ENCODE measurements around the gene NAV3.

Gene NAV3

DNA sequence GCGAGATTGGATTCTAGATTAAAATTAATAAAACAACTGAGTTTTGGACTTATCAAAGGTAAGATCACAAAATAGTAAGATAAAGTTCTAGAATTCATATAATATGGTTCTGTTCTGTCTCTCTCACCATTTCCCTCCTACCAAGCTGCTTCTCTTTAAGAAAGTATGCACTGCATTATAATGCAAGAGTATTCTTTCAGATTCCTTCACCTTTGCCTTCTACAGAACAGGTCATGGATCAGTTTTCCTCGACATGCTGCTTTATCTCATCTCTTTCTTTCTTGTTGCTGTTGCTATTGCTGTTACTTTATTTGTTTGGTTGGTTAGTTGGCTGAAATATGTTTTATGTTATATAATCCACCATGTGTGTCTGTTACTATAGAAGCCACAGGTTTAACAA, 357.0 kb downstream of the NAV3 start:
- Histone ChIP-seq H3K4me1 (ENCODE audit: control insufficient read depth, insufficient read depth, low read length) (peaks cover 22% of the 10 kb centered on the region), H3K9ac (ENCODE audit: low read depth, low read length) (no peak overlapping the region), H3K27ac (ENCODE audit: low read depth, low read length) (no peak overlapping the region), H3K27me3 (ENCODE audit: control insufficient read depth, insufficient read depth, low read length) (no peaks in the 10 kb centered on the region), H3K9me3 (ENCODE audit: control insufficient read depth, insufficient read depth, low read length) (no peaks in the 10 kb centered on the region), H3K4me3 (ENCODE audit: low read depth, low read length) (no peak overlapping the region), H3K36me3 (ENCODE audit: control insufficient read depth, insufficient read depth, low read length) (no peaks in the 10 kb centered on the region)

- Histone ChIP-seq H3K9me3 (ENCODE audit: control insufficient read depth, insufficient read depth, low read length) (no peaks in the 10 kb centered on the region), H3K36me3 (ENCODE audit: control insufficient read depth, insufficient read depth, low read length) (no peaks in the 10 kb centered on the region), H3K27ac (ENCODE audit: low read depth, low read length) (no peak overlapping the region), H3K4me3 (ENCODE audit: low read depth, low read length) (no peak overlapping the region), H3K27me3 (ENCODE audit: control insufficient read depth, insufficient read depth, low read length) (no peaks in the 10 kb centered on the region), H3K9ac (ENCODE audit: low read depth, low read length) (no peak overlapping the region), H3K4me1 (ENCODE audit: control insufficient read depth, insufficient read depth, low read length) (peaks cover 22% of the 10 kb centered on the region)
These were observed 359.0 kb downstream of the NAV3 start for GRCh38 chr12:78189656-78190055.

- Histone ChIP-seq H3K4me3 (ENCODE audit: low read depth, low read length) (no peak overlapping the region), H3K9ac (ENCODE audit: low read depth, low read length) (no peak overlapping the region), H3K9me3 (ENCODE audit: control insufficient read depth, insufficient read depth, low read length) (no peaks in the 10 kb centered on the region), H3K4me1 (ENCODE audit: control insufficient read depth, insufficient read depth, low read length) (peaks cover 19% of the 10 kb centered on the region), H3K36me3 (ENCODE audit: control insufficient read depth, insufficient read depth, low read length) (no peaks in the 10 kb centered on the region), H3K27ac (ENCODE audit: low read depth, low read length) (no peak overlapping the region), H3K27me3 (ENCODE audit: control insufficient read depth, insufficient read depth, low read length) (no peaks in the 10 kb centered on the region)
These were observed 360.9 kb downstream of the NAV3 start for GRCh38 chr12:78191611-78192010.

DNA sequence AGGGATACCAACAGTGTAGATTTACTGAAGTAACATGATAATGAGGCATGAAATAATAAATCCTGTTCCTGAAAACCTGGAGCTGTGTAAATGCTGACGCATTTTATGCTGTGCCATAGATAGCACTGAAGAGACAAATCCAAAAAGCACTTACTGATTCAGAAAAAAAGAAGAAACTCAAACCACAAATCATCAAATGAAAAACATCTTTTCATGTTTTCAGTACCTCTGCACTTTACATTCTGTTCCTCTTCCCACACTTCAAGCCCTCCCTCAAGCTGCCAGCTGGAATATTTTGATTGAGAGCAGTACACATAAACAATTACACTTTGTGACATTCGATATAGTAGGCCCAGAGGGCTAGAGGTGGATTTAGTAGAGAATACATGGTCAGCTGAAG, 362.3 kb downstream of the NAV3 start:
- no peak overlapping the region for H3K9ac ChIP-seq (ENCODE audit: low read depth, low read length)
- no peaks in the 10 kb centered on the region for H3K36me3 ChIP-seq (ENCODE audit: control insufficient read depth, insufficient read depth, low read length)
- no peaks in the 10 kb centered on the region for H3K9me3 ChIP-seq (ENCODE audit: control insufficient read depth, insufficient read depth, low read length)
- H3K27ac ChIP-seq (ENCODE audit: low read depth, low read length): no peak overlapping the region
- H3K4me1 ChIP-seq (ENCODE audit: control insufficient read depth, insufficient read depth, low read length): peaks cover 6% of the 10 kb centered on the region
- no peaks in the 10 kb centered on the region for H3K27me3 ChIP-seq (ENCODE audit: control insufficient read depth, insufficient read depth, low read length)
- H3K4me3 ChIP-seq (ENCODE audit: low read depth, low read length): no peak overlapping the region

- no peaks in the 10 kb centered on the region for H3K36me3 ChIP-seq (ENCODE audit: control insufficient read depth, insufficient read depth, low read length)
- H3K4me1 ChIP-seq (ENCODE audit: control insufficient read depth, insufficient read depth, low read length): no peaks in the 10 kb centered on the region
- H3K4me3 ChIP-seq (ENCODE audit: low read depth, low read length): no peak overlapping the region
- H3K9ac ChIP-seq (ENCODE audit: low read depth, low read length): no peak overlapping the region
- H3K9me3 ChIP-seq (ENCODE audit: control insufficient read depth, insufficient read depth, low read length): no peaks in the 10 kb centered on the region
- H3K27me3 ChIP-seq (ENCODE audit: control insufficient read depth, insufficient read depth, low read length): no peaks in the 10 kb centered on the region
- no peak overlapping the region for H3K27ac ChIP-seq (ENCODE audit: low read depth, low read length)
These were observed 363.8 kb downstream of the NAV3 start for GRCh38 chr12:78194448-78194847.

GRCh38 chr12:78198896-78199295, 368.2 kb downstream of the NAV3 start:
- H3K9ac ChIP-seq (ENCODE audit: low read depth, low read length): no peak overlapping the region
- H3K4me3 ChIP-seq (ENCODE audit: low read depth, low read length): no peak overlapping the region
- no peaks in the 10 kb centered on the region for H3K9me3 ChIP-seq (ENCODE audit: control insufficient read depth, insufficient read depth, low read length)
- H3K27ac ChIP-seq (ENCODE audit: low read depth, low read length): no peak overlapping the region
- H3K27me3 ChIP-seq (ENCODE audit: control insufficient read depth, insufficient read depth, low read length): no peaks in the 10 kb centered on the region
- no peaks in the 10 kb centered on the region for H3K36me3 ChIP-seq (ENCODE audit: control insufficient read depth, insufficient read depth, low read length)
- peaks cover 5% of the 10 kb centered on the region; the same call in 1 of the 2 replicates for H3K4me1 ChIP-seq (ENCODE audit: control insufficient read depth, insufficient read depth, low read length)

DNA sequence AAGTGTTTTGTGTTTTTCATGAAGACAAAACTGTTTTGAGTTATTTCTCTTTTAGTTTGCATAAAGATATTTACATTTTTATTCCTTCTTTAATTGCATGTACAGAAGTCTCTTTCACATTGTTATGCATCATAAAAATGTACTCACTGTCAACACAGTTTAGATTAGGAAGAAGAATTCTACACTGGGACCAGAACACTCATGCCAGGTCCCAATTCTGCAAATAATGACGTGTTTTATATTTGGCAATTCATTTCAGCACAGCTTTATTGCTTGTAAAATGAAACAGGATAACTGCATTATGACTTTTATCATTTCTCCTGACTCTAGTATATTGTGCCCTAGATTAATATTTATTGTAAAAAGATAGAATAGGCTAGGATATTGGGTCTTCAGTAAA, 369.2 kb downstream of the NAV3 start:
- H3K9me3 ChIP-seq (ENCODE audit: control insufficient read depth, insufficient read depth, low read length): no peaks in the 10 kb centered on the region
- H3K27ac ChIP-seq (ENCODE audit: low read depth, low read length): no peak overlapping the region
- H3K4me1 ChIP-seq (ENCODE audit: control insufficient read depth, insufficient read depth, low read length): peaks cover 5% of the 10 kb centered on the region; the same call in 1 of the 2 replicates
- H3K4me3 ChIP-seq (ENCODE audit: low read depth, low read length): no peak overlapping the region
- no peak overlapping the region for H3K9ac ChIP-seq (ENCODE audit: low read depth, low read length)
- no peaks in the 10 kb centered on the region for H3K36me3 ChIP-seq (ENCODE audit: control insufficient read depth, insufficient read depth, low read length)
- H3K27me3 ChIP-seq (ENCODE audit: control insufficient read depth, insufficient read depth, low read length): no peaks in the 10 kb centered on the region

GRCh38 chr12:78204926-78205325, 374.2 kb downstream of the NAV3 start:
- Histone ChIP-seq H3K9me3 (ENCODE audit: control insufficient read depth, insufficient read depth, low read length) (no peaks in the 10 kb centered on the region), H3K4me3 (ENCODE audit: low read depth, low read length) (no peak overlapping the region), H3K27ac (ENCODE audit: low read depth, low read length) (no peak overlapping the region), H3K4me1 (ENCODE audit: control insufficient read depth, insufficient read depth, low read length) (peaks cover 10% of the 10 kb centered on the region), H3K27me3 (ENCODE audit: control insufficient read depth, insufficient read depth, low read length) (no peaks in the 10 kb centered on the region), H3K36me3 (ENCODE audit: control insufficient read depth, insufficient read depth, low read length) (no peaks in the 10 kb centered on the region), H3K9ac (ENCODE audit: low read depth, low read length) (no peak overlapping the region)

- no peaks in the 10 kb centered on the region for H3K36me3 ChIP-seq (ENCODE audit: control insufficient read depth, insufficient read depth, low read length)
- H3K9me3 ChIP-seq (ENCODE audit: control insufficient read depth, insufficient read depth, low read length): no peaks in the 10 kb centered on the region
- H3K9ac ChIP-seq (ENCODE audit: low read depth, low read length): no peak overlapping the region
- no peak overlapping the region for H3K27ac ChIP-seq (ENCODE audit: low read depth, low read length)
- H3K27me3 ChIP-seq (ENCODE audit: control insufficient read depth, insufficient read depth, low read length): no peaks in the 10 kb centered on the region
- H3K4me1 ChIP-seq (ENCODE audit: control insufficient read depth, insufficient read depth, low read length): peaks cover 16% of the 10 kb centered on the region
- no peak overlapping the region for H3K4me3 ChIP-seq (ENCODE audit: low read depth, low read length)
These were observed 377.4 kb downstream of the NAV3 start for GRCh38 chr12:78208092-78208491.

DNA sequence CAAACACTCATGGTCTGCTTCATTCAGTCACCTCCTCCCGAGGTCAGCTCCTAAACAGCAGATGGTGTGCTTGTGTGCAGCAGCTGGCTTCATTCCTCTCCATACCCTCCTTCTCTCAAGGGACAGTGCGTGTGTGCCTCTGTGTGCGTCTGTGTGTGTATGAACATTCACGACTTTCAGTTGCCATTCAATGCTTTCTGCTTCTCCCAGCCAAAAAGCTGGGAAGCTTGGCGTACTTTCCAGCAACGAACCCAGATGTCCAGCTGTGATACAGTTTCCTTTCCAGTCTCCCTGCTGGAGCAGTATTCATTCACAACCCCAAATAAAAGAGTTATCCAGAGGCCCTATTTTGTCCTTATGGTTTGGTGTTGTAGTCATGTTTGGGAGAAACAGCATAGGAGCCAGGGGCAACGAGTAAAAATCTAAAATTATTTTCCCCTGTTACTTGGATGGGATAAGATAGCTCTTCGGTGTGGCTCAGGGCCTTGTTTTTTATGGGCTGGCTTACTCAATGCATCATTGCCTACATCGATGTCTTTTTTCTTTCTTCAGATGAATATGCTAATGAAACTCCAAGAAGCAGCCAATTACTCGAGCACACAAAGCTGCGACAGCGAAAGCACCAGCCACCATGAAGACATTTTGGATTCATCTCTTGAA, 379.3 kb downstream of the NAV3 start:
- Histone ChIP-seq H3K27ac (ENCODE audit: low read depth, low read length) (no peak overlapping the region), H3K4me3 (ENCODE audit: low read depth, low read length) (no peak overlapping the region)

DNA sequence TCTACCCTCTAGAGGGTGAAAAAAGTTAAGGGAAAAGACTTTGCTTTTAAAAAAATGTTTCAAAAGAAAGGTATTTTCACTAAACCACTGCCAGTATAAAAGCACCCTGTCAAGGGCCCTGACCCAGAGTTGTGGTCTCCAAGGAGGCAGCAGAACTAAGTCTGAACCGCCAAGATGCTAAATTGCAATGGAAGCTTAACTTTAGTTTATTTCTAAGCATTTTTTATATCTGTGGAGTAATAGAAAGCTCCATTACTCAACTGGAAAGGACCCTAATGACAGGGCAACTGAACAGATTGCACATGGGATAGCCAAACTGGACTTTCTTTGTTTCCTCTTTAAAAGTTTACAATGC, 379.8 kb downstream of the NAV3 start:
- Histone ChIP-seq H3K9me3 (ENCODE audit: control insufficient read depth, insufficient read depth, low read length) (no peaks in the 10 kb centered on the region), H3K36me3 (ENCODE audit: control insufficient read depth, insufficient read depth, low read length) (no peaks in the 10 kb centered on the region), H3K27me3 (ENCODE audit: control insufficient read depth, insufficient read depth, low read length) (no peaks in the 10 kb centered on the region), H3K9ac (ENCODE audit: low read depth, low read length) (no peak overlapping the region), H3K4me3 (ENCODE audit: low read depth, low read length) (no peak overlapping the region), H3K4me1 (ENCODE audit: control insufficient read depth, insufficient read depth, low read length) (peaks cover 11% of the 10 kb centered on the region), H3K27ac (ENCODE audit: low read depth, low read length) (no peak overlapping the region)

More for the DNA sequence above, 379.3 kb downstream of the NAV3 start:
- no peaks in the 10 kb centered on the region for H3K27me3 ChIP-seq (ENCODE audit: control insufficient read depth, insufficient read depth, low read length)
- H3K9me3 ChIP-seq (ENCODE audit: control insufficient read depth, insufficient read depth, low read length): no peaks in the 10 kb centered on the region
- H3K9ac ChIP-seq (ENCODE audit: low read depth, low read length): no peak overlapping the region
- H3K36me3 ChIP-seq (ENCODE audit: control insufficient read depth, insufficient read depth, low read length): no peaks in the 10 kb centered on the region
- peaks cover 11% of the 10 kb centered on the region for H3K4me1 ChIP-seq (ENCODE audit: control insufficient read depth, insufficient read depth, low read length)
